HUES64 (cell line): ENCODE data around the gene CALY.

ENCODE experiments used
- H3K27ac ChIP-seq: 2 replicates; pipeline ENCODE4 v1.7.0; 2013; ENCODE audit warnings: low read depth, low read length, inconsistent platforms
- H3K27me3 ChIP-seq: 2 replicates; pipeline ENCODE4 v1.6.1; 2013; ENCODE audit warnings: mild to moderate bottlenecking, low read length; ENCODE audit not compliant: insufficient read depth
- H3K36me3 ChIP-seq: 2 replicates; pipeline ENCODE4 v1.6.1; 2013; ENCODE audit warnings: mild to moderate bottlenecking, low read length; ENCODE audit not compliant: insufficient read depth
- H3K4me1 ChIP-seq: 2 replicates; pipeline ENCODE4 v1.6.1; 2013; ENCODE audit warnings: mild to moderate bottlenecking, low read length, moderate library complexity; ENCODE audit not compliant: insufficient read depth
- H3K4me3 ChIP-seq: 2 replicates; pipeline ENCODE4 v1.5.1; 2013; ENCODE audit warnings: mild to moderate bottlenecking, low read length, moderate library complexity
- H3K9ac ChIP-seq: 2 replicates; pipeline ENCODE4 v1.6.1; 2013; ENCODE audit warnings: mild to moderate bottlenecking, low read depth, low read length
- H3K9me3 ChIP-seq: 2 replicates; pipeline ENCODE4 v1.6.1; 2013; ENCODE audit warnings: low read depth, low read length; ENCODE audit not compliant: insufficient read depth
- WGBS: fragments of 150-250, 120-280 bp; methylation state at CpG from one replicate; pipeline ENCODE4 v1.1.7; 2013; ENCODE audit warnings: missing lambda C conversion rate; 5-methylcytosine and 5-hydroxymethylcytosine counted together

The CALY gene

DNA sequence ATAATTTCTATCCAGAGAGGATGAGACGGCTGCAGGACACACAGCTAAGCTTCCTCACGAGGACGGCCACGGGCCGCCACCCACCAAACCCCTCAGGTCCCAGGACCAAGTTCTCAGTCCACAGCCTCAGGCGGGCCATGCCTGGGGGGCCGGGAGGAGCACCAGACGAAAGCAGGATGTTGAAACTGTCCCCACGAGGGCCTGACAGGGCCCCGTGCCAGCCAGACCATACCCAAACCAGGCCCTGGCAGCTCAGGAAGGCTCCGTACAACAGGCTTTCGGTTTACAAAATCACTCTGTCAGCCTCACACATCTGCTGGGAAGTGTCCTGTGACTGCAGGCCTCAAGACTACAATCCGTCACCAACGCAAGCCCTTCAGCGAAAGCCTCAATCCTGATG, 42.5 kb downstream of the CALY start:
- 96% methylated on average over 15 of the region's 15 CpGs for WGBS

DNA sequence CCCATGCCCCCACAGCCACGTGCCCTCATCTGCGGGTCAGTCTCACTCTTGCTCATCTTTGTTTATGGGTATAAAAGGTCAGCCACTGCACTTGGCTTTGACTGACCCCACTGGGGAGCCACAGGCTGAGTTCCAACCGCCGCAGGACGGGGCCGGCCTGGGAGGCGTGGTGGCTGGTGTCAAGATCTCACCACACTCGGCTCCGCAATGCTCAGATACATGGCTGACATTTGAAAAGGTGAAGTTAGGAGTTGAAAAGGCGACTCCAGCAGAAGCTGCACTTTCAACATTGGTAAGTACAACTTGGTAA, 42.9 kb downstream of the CALY start:
- H3K36me3 ChIP-seq = peaks cover 82% of the 10 kb centered on the region
- H3K9me3 ChIP-seq = no peaks in the 10 kb centered on the region
- WGBS = 95% methylated on average over 10 of the region's 10 CpGs
- H3K4me3 ChIP-seq = no peak overlapping the region
- H3K27me3 ChIP-seq = no peaks in the 10 kb centered on the region
- no peak overlapping the region for H3K9ac ChIP-seq
- H3K4me1 ChIP-seq = no peaks in the 10 kb centered on the region
- no peak overlapping the region for H3K27ac ChIP-seq

More for the DNA sequence above, 42.5 kb downstream of the CALY start:
- H3K9ac ChIP-seq = no peak overlapping the region
- H3K27ac ChIP-seq = no peak overlapping the region
- H3K9me3 ChIP-seq = no peaks in the 10 kb centered on the region
- H3K4me1 ChIP-seq = no peaks in the 10 kb centered on the region
- H3K4me3 ChIP-seq = no peak overlapping the region
- H3K36me3 ChIP-seq = peaks cover 82% of the 10 kb centered on the region
- no peaks in the 10 kb centered on the region for H3K27me3 ChIP-seq

DNA sequence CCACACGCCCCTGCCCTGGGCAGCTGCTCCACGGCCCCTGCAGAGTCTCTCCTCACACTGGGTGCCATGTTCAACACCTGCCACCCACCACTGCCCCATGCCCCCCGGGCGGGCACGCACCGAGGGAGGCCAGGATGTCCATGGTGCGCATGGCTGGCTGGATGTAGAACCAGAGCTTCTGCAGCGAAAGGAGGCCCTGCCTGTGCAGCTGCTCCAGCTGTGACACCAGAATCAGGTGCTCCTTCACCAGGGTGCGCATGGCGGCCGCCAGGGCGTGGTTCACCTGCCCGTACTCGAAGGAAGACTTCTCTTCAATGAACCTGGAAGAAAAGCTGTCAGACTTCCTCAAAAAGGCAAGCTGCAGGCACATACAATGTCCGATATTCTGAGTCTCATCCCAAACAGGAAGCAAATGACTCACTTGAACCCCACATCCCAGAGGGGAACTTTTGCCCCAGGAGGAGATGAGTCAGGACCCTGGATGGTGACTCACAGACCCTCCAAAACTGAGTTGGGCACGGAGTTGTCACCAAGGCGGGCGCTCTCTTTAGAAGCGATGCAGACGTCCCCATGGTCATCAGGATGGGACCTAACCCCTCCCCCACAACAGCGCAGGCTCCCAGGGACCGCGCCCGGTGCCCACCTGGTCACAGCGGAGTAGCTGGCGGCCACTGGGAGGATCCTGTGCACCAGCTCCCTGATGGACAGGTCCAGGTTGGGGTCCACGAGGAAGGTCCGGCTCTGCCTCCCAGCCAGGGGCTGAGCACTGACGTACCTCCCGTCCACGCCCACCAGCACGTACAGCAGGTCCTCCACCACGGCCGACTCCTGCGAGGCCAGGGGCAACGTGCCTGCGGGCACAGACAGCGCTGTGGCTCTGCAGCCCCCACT, 43.5 kb downstream of the CALY start:
- Histone ChIP-seq H3K9me3 (no peaks in the 10 kb centered on the region), H3K4me1 (no peaks in the 10 kb centered on the region), H3K36me3 (peaks cover 82% of the 10 kb centered on the region), H3K27ac (no peak overlapping the region), H3K9ac (no peak overlapping the region), H3K27me3 (no peaks in the 10 kb centered on the region), H3K4me3 (no peak overlapping the region)
- 95% methylated on average over 38 of the region's 38 CpGs for WGBS

DNA sequence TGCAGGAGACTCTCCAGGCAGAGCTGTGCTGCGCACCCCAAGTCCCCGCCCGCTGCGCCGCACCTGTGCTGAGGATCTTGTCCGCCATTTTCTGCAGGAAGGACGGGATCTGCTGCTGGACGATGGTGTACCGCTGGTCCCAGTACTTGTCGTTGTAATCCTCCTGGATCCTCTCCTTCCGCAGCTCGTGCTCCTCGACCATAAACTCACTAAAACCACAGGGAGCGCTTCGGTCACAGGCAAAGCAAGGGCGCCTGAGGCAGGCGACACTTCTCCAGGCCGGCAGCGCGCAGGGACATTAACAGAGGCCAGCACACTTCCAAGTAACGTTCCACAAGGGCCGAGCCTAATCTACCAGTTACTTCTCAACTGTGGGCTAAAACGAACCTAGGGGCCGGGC, 46.9 kb downstream of the CALY start:
- no peak overlapping the region for H3K9ac ChIP-seq
- no peak overlapping the region for H3K4me3 ChIP-seq
- no peaks in the 10 kb centered on the region for H3K27me3 ChIP-seq
- no peak overlapping the region for H3K27ac ChIP-seq
- no peaks in the 10 kb centered on the region for H3K9me3 ChIP-seq
- 94% methylated on average over 24 of the region's 24 CpGs for WGBS
- H3K36me3 ChIP-seq = peaks cover 75% of the 10 kb centered on the region
- no peaks in the 10 kb centered on the region for H3K4me1 ChIP-seq

DNA sequence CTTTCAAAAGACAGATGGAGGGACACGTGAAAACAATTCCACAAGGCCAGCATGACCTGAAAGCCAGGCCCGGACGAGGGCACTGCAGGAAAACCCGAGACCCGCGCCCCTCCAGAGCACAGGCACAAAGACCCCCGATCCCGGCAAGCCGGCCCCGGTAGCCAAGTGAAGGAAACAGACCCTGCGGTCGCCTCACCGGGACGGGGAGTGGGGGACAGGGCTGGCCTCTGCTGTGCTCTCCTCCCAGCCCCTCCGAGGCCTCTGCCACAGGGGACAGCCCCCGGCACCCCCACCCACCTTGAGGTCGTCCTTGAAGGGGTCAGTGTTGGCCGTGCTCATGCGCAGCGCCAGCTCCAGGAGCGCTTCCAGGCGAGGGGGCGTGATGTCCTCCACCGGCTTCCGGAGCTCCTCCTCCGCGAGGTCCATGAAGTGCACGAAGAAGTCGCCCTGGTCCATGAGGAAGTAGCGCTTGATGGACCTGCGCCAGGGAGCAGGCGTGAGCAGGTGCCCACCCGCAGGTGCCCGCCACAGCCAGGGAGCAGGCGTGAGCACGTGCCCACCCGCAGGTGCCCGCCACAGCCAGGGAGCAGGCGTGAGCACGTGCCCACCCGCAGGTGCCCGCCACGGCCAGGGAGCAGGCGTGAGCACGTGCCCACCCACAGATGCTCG, 48.7 kb downstream of the CALY start:
- 94% methylated on average over 46 of the region's 46 CpGs for WGBS

DNA sequence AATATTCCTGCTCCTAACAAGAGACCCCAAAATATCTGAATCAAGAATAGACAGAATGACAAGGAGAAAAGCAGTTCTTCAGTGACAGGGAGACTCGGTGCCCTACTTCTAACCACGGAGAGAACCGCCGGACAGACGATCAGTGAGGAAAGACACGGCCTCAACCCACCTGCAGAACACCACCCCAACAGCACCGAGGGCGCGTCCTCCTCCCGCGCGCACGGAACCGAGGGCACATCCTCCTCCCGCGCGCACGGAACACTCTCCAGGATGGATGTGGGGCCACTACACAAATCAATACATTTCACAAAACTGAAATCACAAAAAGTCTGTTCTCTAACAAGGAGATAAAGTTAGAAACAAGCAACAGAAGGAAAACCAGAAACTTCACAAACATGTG, 50.3 kb downstream of the CALY start:
- Histone ChIP-seq H3K4me1 (no peaks in the 10 kb centered on the region), H3K36me3 (peaks cover 86% of the 10 kb centered on the region), H3K27ac (no peak overlapping the region), H3K27me3 (no peaks in the 10 kb centered on the region), H3K4me3 (no peak overlapping the region), H3K9ac (no peak overlapping the region), H3K9me3 (no peaks in the 10 kb centered on the region)
- 92% methylated on average over 18 of the region's 18 CpGs for WGBS

More for the DNA sequence above, 48.7 kb downstream of the CALY start:
- Histone ChIP-seq H3K9ac (no peak overlapping the region), H3K27ac (no peak overlapping the region), H3K9me3 (no peaks in the 10 kb centered on the region), H3K27me3 (no peaks in the 10 kb centered on the region), H3K4me1 (no peaks in the 10 kb centered on the region), H3K4me3 (no peak overlapping the region), H3K36me3 (peaks cover 79% of the 10 kb centered on the region)

DNA sequence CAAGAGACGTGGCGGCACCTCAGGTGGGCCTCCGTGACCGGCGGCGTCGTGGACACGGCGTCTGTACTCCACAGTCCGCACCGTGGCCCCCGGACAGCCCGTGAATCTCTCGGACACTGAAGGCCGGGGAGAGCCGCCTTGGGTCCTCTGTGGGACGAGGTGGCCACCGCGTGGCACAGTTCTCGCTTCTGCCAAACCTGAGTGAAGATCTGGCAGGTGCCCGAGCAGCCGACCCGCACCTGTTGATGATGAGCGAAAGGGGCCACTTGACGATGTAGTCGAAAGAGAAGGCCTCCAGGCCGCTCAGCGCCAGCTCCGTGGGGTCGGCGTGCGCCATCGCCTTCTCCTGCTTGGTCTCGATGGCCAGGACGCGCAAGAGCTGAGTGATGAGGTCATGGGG, 51.5 kb downstream of the CALY start:
- H3K4me1 ChIP-seq = no peaks in the 10 kb centered on the region
- no peak overlapping the region for H3K4me3 ChIP-seq
- WGBS = 94% methylated on average over 36 of the region's 36 CpGs
- no peak overlapping the region for H3K27ac ChIP-seq
- H3K27me3 ChIP-seq = no peaks in the 10 kb centered on the region
- peaks cover 86% of the 10 kb centered on the region for H3K36me3 ChIP-seq
- H3K9me3 ChIP-seq = no peaks in the 10 kb centered on the region
- no peak overlapping the region for H3K9ac ChIP-seq

DNA sequence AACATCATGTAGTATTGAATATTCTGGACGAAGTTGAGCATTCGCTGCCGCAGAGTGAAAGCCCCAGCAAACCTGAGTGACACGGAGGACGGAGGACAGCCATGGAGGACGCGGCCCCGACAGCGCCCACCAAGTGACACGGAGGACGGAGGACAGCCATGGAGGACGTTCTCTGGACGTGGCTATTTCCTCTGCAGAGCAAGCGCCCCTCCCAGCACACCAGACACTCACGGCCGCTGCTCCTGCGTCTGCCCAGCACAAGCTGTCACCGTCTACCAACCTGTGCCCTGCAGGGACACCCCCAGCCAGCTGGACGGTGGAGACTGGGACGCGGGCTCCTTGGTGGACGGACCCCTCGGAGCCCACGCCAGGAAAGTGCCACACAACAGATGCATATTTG, 52.8 kb downstream of the CALY start:
- Histone ChIP-seq H3K9ac (no peak overlapping the region), H3K36me3 (peaks cover 84% of the 10 kb centered on the region)

DNA sequence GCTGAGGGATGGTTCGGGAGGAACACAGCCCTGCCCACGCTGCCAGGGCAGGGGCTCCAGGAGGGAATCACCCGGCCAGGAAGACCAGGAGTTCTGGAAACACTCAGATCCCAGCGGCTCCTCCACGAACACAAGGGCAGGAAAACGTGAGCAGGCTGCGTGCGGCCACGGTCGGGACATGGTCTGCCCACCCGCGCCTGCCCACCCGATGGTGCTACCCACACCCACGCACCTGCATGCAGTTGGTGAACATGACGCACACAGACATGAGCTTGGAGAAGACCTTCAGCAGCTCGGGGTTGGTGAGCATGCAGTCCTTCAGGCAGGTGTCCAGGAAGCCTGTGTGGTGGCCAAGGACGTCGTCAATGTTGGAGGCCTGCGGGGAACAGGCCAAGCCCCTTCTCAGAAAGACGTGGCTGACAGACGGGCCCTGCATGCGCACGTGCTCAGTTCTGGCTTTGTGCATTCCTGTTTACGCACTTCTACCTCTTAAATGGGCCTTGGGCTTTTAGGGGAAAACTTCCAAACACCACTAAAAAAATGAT, 53.8 kb downstream of the CALY start:
- Histone ChIP-seq H3K36me3 (peaks cover 74% of the 10 kb centered on the region), H3K9ac (no peak overlapping the region), H3K27ac (no peak overlapping the region), H3K9me3 (no peaks in the 10 kb centered on the region), H3K4me1 (no peaks in the 10 kb centered on the region), H3K4me3 (no peak overlapping the region), H3K27me3 (no peaks in the 10 kb centered on the region)
- WGBS = 95% methylated on average over 24 of the region's 24 CpGs

More for the DNA sequence above, 52.8 kb downstream of the CALY start:
- Histone ChIP-seq H3K4me1 (no peaks in the 10 kb centered on the region), H3K9me3 (no peaks in the 10 kb centered on the region), H3K27ac (no peak overlapping the region), H3K27me3 (no peaks in the 10 kb centered on the region), H3K4me3 (no peak overlapping the region)
- 96% methylated on average over 24 of the region's 24 CpGs for WGBS

DNA sequence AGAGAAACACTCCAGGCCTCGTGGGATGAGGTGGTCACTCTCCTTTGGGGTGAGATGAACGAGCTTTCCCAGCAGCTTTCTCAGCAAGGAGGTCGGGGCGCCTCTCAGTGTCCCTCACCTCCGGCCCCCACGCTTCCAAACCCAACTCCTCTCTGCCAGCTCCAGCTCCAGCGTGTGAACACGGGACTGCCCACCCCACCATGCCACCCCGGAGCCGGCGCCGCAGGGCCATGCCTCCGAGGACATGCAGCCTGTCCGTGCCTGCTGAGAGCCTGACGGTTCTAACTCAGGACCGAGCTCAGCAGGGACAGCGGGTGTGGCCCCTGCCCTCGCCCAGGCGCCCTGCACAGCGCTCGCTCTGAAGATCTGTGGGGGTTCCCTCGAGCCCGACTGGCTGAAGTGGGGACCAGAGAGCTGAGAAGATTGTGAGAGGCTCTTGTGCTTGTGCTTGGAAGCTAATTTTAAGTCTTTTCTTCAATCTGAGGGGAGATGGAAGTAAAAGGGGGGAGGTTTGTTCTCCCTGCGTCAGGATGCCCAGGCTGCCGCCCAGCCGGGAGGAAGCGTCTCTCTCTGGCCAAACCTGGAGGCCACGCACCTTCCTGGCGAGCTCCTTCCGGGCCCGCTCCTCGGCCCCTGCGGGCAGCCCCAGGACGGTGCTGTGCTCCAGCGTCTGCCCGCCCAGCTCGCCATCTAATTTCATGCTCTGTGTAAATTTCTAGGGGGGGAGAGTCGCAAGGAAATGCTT, 54.9 kb downstream of the CALY start:
- H3K27ac ChIP-seq = no peak overlapping the region
- H3K27me3 ChIP-seq = no peaks in the 10 kb centered on the region
- no peak overlapping the region for H3K4me3 ChIP-seq
- H3K9me3 ChIP-seq = no peaks in the 10 kb centered on the region
- no peak overlapping the region for H3K9ac ChIP-seq
- H3K4me1 ChIP-seq = no peaks in the 10 kb centered on the region
- WGBS = 93% methylated on average over 38 of the region's 38 CpGs
- peaks cover 70% of the 10 kb centered on the region for H3K36me3 ChIP-seq

DNA sequence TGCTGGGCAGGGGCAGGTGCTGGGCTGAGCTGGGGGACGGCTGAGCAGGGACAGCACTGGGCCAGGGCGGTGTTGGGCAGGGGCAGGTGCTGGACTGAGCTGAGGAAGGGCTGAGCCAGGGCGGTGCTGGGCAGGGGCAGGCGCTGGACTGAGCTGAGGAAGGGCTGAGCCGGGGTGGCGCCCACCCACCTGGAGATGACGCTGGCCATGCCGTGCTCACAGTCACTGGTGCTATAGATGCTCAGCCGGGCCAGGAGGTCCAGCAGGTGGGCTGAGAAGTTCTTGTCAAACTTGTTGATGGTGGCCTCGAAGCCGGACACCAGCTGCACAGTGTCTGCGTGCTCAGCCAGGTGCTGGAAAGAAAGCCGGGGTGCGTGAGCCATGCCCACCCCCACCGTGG, 55.6 kb downstream of the CALY start:
- H3K27me3 ChIP-seq = peaks cover 6% of the 10 kb centered on the region
- H3K36me3 ChIP-seq = peaks cover 64% of the 10 kb centered on the region
- H3K4me3 ChIP-seq = no peak overlapping the region
- WGBS = 95% methylated on average over 14 of the region's 15 CpGs
- H3K4me1 ChIP-seq = 0 out of 2 replicates have a peak, but pooled peaks cover 3% of the 10 kb centered on the region
- H3K9ac ChIP-seq = no peak overlapping the region
- no peak overlapping the region for H3K27ac ChIP-seq
- H3K9me3 ChIP-seq = no peaks in the 10 kb centered on the region
